Measurements from ENCODE around the gene COPA. TPM values are rescaled to one million over a fixed set of nuclear protein-coding genes. Genes with fewer than 3 reads are reported as not detected.
A peak's percentile ranks its signal among the peaks of the same experiment; 100 is the strongest.

Gene COPA
- total RNA-seq, 4 donors from 2014 or later: 74.9 to 99.8 (median 91.3) TPM

GRCh38 chr1:160351629-160352028 is 8.6 kb upstream of the COPA start:
- 56 to 70% methylated on average over 4 of the region's 4 CpGs for WGBS, 2 donors
- Histone ChIP-seq H3K27ac (no peak overlapping the region), H3K4me3 (no peak overlapping the region), H3K4me1 (peaks cover 0 to 8% (median 0%) of the 10 kb centered on the region in 3 donors), H3K27me3 (no peaks in the 10 kb centered on the region), H3K36me3 (peaks cover 42 to 100% (median 81%) of the 10 kb centered on the region in 3 donors), H3K9me3 (no peaks in the 10 kb centered on the region)
- TF ChIP-seq CTCF (IDR thresholded peaks at IDR 0.05) (no peak), POLR2A (IDR thresholded peaks at IDR 0.05) (no peak)
- no peak for DNase-seq
- intact Hi-C loops (cut with DNase I): no loop called here

DNA sequence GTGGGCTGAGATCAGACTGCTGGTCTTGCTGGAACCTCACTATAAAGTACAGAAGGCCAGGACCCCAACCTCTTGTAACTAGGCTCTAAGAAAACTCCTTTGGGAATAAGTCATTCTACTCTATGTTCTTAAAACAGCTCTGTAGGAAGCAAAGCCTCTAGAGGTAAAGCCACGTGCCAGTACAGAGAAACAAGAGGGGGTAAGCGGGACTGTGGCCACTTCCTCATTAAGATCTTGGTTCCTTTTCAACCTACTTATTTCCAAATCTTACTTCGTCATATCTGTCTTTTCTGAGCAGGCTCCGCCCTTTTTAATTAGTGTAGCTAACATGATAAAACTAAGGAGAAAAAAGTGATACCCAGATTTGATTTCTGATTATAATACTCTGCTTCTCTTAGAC is 3.9 kb upstream of the COPA start:
- no peak for DNase-seq
- Histone ChIP-seq H3K27me3 (no peaks in the 10 kb centered on the region), H3K27ac (no peak overlapping the region), H3K4me3 (no peak overlapping the region), H3K4me1 (peaks cover 0 to 44% (median 5%) of the 10 kb centered on the region in 3 donors), H3K36me3 (peaks cover 12 to 73% (median 40%) of the 10 kb centered on the region in 3 donors), H3K9me3 (no peaks in the 10 kb centered on the region)
- 66 to 72% methylated on average over 4 of the region's 4 CpGs for WGBS, 2 donors
- TF ChIP-seq POLR2A (IDR thresholded peaks at IDR 0.05): no peak
- intact Hi-C loops (cut with DNase I): no loop called here

DNA sequence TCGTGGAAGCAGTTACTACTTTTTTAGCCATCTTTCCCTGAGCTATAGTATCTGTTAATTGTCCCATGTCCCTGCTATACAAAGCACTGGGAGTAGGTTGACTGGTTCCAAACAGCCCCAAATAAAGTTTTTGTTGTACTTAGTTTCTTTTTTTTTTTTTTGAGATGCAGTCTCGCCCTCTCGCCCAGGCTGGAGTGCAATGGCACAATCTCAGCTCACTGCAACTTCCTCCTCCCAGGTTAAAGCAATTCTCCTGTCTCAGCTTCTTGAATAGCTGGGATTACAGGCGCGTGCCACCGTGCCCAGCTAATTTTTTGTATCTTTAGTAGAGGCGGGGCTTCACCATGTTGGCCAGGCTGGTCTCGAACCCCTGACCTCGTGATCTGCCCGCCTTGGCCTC is 3.4 kb upstream of the COPA start:
- intact Hi-C loops (cut with DNase I): no loop called here
- DNase-seq: no peak
- Histone ChIP-seq H3K36me3 (peaks cover 7 to 68% (median 35%) of the 10 kb centered on the region in 3 donors), H3K4me3 (no peak overlapping the region), H3K4me1 (peaks cover 0 to 49% (median 8%) of the 10 kb centered on the region in 3 donors), H3K27me3 (no peaks in the 10 kb centered on the region), H3K27ac (no peak overlapping the region), H3K9me3 (no peaks in the 10 kb centered on the region)
- 83 to 91% methylated on average over 5 to 6 of the region's 10 CpGs for WGBS, 2 donors
- TF ChIP-seq CTCF (IDR thresholded peaks at IDR 0.05): no peak

- Histone ChIP-seq H3K9me3 (no peaks in the 10 kb centered on the region), H3K27ac (no peak overlapping the region), H3K27me3 (no peaks in the 10 kb centered on the region), H3K36me3 (peaks cover 0 to 55% (median 20%) of the 10 kb centered on the region in 3 donors), H3K4me1 (peaks cover 0 to 63% (median 17%) of the 10 kb centered on the region in 3 donors), H3K4me3 (no peak overlapping the region)
- intact Hi-C loops (cut with DNase I): no loop called here
- no peak for DNase-seq
- 89 to 97% methylated on average over 6 of the region's 6 CpGs for WGBS, 2 donors
- TF ChIP-seq POLR2A (IDR thresholded peaks at IDR 0.05) (no peak), CTCF (IDR thresholded peaks at IDR 0.05) (no peak)
Measured at GRCh38 chr1:160344936-160345335, 1.9 kb upstream of the COPA start.

GRCh38 chr1:160344241-160344640 is 1.2 kb upstream of the COPA start:
- DNase-seq: no peak

More at GRCh38 chr1:160344241-160344640, 1.2 kb upstream of the COPA start:
- Histone ChIP-seq H3K4me1 (peaks cover 0 to 63% (median 17%) of the 10 kb centered on the region in 3 donors), H3K27ac (peak overlapping the region in 2 of 4 donors; percentile 95 to 96), H3K27me3 (no peaks in the 10 kb centered on the region), H3K9me3 (no peaks in the 10 kb centered on the region), H3K4me3 (peak overlapping the region; percentile 73 to 91 (median 82)), H3K36me3 (peaks cover 0 to 55% (median 15%) of the 10 kb centered on the region in 3 donors)
- TF ChIP-seq CTCF (IDR thresholded peaks at IDR 0.05) (no peak), POLR2A (IDR thresholded peaks at IDR 0.05) (no peak)
- intact Hi-C loops (cut with DNase I): no loop called here
- WGBS, 2 donors: 78 to 83% methylated on average over 3 of the region's 3 CpGs
